ENCODE results near the gene STARD3. TPM values are rescaled to one million over a fixed set of nuclear protein-coding genes. Genes with fewer than 3 reads are reported as not detected.

The STARD3 gene
- total RNA-seq, 1 experiment from 2014 or later: 75.3 TPM

- Mint-ChIP-seq H3K27ac (no peak overlapping the region), H3K36me3 (no peaks in the 10 kb centered on the region), H3K4me1 (peaks cover 65% of the 10 kb centered on the region), H3K4me3 (no peak overlapping the region), H3K27me3 (ENCODE audit: low read depth) (peaks cover 100% of the 10 kb centered on the region), H3K9me3 (no peaks in the 10 kb centered on the region)
- CTCF ChIA-PET: interaction anchor here (0.7 to 11.0 kb wide), 5 partner anchors 22 to 49 kb away, joined by 3 to 86 read pairs (median 7); no protein-coding TSS in a partner anchor
- DNase-seq (ENCODE audit: low spot score): no peak
- POLR2A ChIA-PET: interaction anchor here (0.5 kb wide), 2 partner anchors 20 to 295 kb away, joined by 4 to 5 read pairs; no protein-coding TSS in a partner anchor
- no peak for ATAC-seq
- no peak for TF ChIP-seq TEAD4 (CRISPR knock-in tag; IDR thresholded peaks at IDR 0.05)
- TF ChIP-seq, protein P1, sequence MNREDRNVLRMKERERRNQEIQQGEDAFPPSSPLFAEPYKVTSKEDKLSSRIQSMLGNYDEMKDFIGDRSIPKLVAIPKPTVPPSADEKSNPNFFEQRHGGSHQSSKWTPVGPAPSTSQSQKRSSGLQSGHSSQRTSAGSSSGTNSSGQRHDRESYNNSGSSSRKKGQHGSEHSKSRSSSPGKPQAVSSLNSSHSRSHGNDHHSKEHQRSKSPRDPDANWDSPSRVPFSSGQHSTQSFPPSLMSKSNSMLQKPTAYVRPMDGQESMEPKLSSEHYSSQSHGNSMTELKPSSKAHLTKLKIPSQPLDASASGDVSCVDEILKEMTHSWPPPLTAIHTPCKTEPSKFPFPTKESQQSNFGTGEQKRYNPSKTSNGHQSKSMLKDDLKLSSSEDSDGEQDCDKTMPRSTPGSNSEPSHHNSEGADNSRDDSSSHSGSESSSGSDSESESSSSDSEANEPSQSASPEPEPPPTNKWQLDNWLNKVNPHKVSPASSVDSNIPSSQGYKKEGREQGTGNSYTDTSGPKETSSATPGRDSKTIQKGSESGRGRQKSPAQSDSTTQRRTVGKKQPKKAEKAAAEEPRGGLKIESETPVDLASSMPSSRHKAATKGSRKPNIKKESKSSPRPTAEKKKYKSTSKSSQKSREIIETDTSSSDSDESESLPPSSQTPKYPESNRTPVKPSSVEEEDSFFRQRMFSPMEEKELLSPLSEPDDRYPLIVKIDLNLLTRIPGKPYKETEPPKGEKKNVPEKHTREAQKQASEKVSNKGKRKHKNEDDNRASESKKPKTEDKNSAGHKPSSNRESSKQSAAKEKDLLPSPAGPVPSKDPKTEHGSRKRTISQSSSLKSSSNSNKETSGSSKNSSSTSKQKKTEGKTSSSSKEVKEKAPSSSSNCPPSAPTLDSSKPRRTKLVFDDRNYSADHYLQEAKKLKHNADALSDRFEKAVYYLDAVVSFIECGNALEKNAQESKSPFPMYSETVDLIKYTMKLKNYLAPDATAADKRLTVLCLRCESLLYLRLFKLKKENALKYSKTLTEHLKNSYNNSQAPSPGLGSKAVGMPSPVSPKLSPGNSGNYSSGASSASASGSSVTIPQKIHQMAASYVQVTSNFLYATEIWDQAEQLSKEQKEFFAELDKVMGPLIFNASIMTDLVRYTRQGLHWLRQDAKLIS (CRISPR knock-in tag; IDR thresholded peaks at IDR 0.05; ENCODE audit: borderline replicate concordance): no peak
- TF ChIP-seq SOX15 (CRISPR knock-in tag; IDR thresholded peaks at IDR 0.05): no peak
- TF ChIP-seq, protein P2, sequence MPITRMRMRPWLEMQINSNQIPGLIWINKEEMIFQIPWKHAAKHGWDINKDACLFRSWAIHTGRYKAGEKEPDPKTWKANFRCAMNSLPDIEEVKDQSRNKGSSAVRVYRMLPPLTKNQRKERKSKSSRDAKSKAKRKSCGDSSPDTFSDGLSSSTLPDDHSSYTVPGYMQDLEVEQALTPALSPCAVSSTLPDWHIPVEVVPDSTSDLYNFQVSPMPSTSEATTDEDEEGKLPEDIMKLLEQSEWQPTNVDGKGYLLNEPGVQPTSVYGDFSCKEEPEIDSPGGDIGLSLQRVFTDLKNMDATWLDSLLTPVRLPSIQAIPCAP (CRISPR knock-in tag; IDR thresholded peaks at IDR 0.05): no peak
- no peak for TF ChIP-seq HMGA2 (CRISPR knock-in tag; IDR thresholded peaks at IDR 0.05)
- TF ChIP-seq RELA (CRISPR knock-in tag; IDR thresholded peaks at IDR 0.05; ENCODE audit: borderline replicate concordance): no peak
- no peak for TF ChIP-seq CREM (CRISPR knock-in tag; IDR thresholded peaks at IDR 0.05)
- no peak for TF ChIP-seq PRRX2 (CRISPR knock-in tag; IDR thresholded peaks at IDR 0.05)
- no peak for TF ChIP-seq ZNF138 (CRISPR knock-in tag; conservative IDR thresholded peaks at IDR 0.05)
- no peak for TF ChIP-seq E2F5 (CRISPR knock-in tag; IDR thresholded peaks at IDR 0.05)
- TF ChIP-seq, protein P3, sequence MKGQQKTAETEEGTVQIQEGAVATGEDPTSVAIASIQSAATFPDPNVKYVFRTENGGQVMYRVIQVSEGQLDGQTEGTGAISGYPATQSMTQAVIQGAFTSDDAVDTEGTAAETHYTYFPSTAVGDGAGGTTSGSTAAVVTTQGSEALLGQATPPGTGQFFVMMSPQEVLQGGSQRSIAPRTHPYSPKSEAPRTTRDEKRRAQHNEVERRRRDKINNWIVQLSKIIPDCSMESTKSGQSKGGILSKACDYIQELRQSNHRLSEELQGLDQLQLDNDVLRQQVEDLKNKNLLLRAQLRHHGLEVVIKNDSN (CRISPR knock-in tag; IDR thresholded peaks at IDR 0.05): no peak
- TF ChIP-seq NFATC4 (CRISPR knock-in tag; IDR thresholded peaks at IDR 0.05): no peak
- TF ChIP-seq TCF7 (CRISPR knock-in tag; IDR thresholded peaks at IDR 0.05; ENCODE audit: low read depth): no peak
- no peak for TF ChIP-seq ZNF532 (CRISPR knock-in tag; IDR thresholded peaks at IDR 0.05; ENCODE audit: borderline replicate concordance)
- no peak for TF ChIP-seq NR1H2 (CRISPR knock-in tag; IDR thresholded peaks at IDR 0.05)
- TF ChIP-seq CDX4 (CRISPR knock-in tag; IDR thresholded peaks at IDR 0.05; ENCODE audit: borderline replicate concordance): no peak
Observed at GRCh38 chr17:39598630-39599003, 38.3 kb upstream of the STARD3 start.
